Bronchial smooth muscle cell (primary cell): Measurements from ENCODE around the gene NAA10. TPM values are rescaled to one million over a fixed set of nuclear protein-coding genes. Genes with fewer than 3 reads are reported as not detected.

Source experiments
- total RNA-seq: library from RNA; depleted of rRNA; stranded (reverse); fragments of >200 nt; gene quantifications from 2 replicates; pipeline ENCODE4 v1.2.1, GENCODE V29; 2014

The NAA10 gene
- 24.7 and 32.7 TPM in 2 replicates for total RNA-seq

DNA sequence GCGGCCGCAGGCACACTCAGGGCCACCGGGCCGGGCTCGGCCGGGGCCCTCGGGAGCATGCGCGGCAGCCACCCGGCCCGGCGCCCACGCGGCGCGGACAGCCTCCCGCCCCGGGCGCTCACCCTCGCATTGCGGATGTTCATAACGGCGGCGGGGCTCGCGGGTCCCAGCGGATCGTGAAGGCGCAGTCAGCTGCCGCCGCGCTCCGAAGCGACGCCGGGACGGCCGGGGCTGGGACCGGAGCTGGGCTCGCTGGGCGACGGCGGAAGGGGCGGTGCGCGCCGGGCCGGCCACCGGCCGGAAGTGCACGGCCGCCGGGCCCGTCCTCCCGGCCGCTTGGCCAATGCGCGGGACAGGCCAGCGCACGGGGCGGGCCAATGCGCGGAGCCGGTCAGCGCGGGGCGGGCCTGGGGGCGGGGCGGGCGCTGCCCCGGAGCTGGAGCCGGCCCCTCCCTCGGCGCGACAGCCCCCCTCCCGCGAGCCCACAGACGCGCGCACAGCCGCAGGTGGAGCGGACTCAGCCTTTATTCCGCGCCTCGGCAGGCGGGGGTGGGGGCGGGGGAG is at the start of gene NAA10:
TSS of gene NAA10 (minus strand) at position 276 of the 564 bp plus-strand sequence. CDS start at position 143, 133 bp downstream.

DNA sequence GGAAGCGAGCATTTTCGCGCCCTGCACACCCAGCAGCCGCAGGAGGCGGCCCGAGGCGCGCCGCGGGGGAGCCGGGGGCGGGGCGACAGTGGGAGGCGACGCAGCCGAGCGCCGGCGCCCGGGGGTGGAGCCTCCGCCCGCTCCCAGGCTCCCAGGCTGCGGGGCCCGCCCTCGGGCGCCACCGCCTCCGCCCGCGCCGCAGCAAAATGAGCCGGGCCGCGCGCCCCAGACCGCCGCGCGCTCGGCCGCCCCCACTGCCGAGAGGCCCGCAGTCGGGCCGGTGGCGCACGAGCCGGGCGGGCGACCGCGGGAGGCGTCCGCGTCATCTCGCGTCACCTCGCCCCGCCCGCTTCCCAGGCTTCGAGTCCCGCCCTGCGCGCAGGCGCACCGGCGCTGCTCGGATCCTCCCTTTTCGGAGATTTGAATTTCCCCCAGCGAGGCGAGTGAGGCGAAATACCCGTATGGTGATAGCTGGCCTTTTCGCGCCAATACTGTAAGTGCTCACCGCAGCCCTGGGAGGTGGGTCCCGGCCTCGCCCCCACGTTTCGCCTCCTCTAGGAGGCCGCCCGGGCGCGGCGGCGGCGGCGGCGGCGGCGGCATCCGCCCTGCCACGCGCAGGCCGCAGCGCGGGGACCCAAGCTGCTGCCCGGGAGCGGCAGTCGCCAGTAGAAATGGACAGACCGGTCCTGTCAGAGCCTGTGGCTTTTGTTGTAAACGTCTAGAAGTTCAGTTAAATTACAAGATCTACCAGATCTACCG is 37.7 kb upstream of the NAA10 start, which contains the start of gene TMEM187:
TSS of gene TMEM187 (plus strand) at position 387 of the 759 bp plus-strand sequence. CDS start 9,309 bp downstream, outside the sequence.

DNA sequence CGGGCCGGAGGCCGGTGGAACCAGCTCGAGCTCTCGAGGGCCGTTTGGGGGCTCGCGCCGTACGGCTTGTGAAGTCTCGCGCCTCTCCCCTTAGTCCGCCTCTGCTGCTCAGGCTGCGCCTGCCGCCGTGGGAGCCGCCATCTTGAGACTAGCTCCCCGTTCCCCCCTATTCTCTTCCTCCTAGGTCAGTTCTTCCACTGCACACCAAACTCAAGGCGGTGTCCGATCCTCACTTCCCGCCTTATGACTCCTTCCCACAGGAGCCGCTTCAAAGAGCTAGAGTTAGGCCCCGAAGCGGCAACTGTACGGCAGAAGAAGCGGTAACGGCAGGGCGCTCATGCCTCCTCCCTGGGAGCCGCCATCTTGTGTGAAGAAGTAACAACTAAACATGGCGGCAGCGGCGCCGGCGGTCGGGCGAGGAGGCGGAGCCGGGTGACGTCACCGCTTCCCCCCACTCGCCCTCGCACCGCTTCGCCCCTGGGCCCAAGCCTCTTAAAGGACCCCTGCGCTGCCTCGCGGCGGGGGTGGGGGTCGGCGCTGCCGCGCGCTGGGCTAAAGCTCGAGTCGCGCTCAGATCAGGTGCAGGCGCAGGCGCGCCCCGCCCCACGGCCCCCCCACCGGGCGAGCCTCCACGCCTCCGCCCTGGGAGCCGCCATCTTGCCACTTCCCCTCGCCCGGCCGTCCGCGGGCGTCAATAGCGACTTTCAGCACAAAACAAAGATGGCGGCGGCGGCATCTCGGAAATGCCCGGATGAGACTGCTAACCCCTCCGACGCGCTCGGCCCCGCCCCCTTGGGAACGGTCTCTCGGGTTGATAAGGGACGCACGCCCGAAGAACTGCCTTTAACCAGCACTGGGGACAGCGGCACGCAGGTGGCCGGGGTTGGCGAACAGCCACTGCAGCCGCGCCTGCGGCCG is 36.9 kb upstream of the NAA10 start, which contains the start of gene HCFC1:
TSS of gene HCFC1 (minus strand) at position 369 of the 918 bp plus-strand sequence. CDS start 978 bp downstream, outside the sequence.

DNA sequence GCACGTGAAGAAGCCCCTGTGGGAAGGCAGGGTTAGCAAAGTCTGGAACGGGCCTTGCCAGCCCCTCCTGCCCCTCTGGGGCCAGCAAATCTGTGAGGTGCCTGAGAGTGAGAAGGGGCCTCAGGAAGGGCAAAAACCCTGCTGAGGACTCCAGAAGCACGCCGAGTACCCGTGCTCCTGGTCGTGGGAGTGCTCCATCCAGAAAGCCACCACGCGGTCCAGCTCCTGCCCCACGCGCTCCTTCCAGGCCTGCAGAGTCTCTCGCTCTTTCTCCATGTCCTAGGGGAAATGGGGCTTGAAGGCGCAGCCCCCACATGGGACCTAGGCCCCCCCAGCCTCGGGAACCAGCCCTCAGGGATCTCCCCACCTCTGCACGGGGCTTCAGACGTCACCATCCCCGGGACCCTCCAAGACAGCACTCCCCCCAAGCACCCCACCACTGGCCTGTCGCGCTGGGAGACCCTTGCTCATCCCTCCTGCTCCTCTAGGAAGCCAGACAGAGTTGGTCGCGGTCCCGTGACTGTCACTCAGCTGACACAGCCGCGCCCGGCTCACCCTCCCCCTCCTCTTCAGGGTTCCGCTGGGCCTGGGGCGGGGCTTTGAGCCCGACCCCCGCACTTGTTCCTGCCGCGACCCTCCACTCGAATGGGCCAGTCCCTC is 9.4 kb upstream of the NAA10 start, which contains the start of gene RENBP:
TSS of gene RENBP (minus strand) at position 504 of the 660 bp plus-strand sequence. CDS start at position 471, 33 bp downstream.

DNA sequence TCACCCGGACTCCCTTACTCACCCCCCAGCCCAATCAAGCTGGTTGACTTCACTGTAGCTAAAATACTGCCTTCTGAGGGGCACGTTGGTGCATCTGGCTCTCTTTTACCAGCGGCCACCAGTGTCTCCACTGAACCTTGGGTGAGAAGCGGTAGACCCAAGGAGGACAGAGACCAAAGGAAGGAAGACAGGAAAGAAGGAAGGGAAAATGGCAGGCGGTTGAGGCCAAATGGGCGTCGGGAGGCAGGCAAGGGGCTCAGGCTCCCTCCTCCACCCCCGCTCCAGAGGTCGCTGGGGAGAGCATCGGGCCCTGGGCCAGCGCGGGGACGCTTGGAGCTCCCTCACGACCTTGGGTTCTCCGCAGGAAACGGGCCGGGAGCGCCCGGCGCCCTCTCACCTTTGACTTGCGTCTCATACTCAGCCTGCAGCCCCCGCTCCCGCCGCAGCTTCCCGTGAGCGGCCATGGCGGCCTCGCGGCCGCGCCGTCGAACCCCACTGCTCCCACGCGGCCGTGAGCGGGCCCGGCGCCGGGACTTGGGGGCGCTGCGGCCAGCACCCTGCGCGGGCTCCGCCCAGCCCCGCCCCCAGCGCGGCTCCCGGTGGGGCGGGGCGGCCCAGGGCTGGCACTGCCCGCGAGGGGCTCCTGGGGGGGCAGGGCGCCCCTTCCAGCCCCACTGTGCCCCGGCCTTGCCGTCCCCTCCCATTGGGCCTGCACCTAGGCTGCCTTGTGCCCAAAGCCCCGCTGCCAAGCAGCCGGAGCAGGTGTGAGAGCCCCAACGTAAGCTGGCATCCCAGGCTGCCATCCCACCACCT is 8.9 kb downstream of the NAA10 start, which contains the start of gene ARHGAP4:
TSS of gene ARHGAP4 (minus strand) at position 526 of the 813 bp plus-strand sequence. CDS start at position 464, 62 bp downstream.

DNA sequence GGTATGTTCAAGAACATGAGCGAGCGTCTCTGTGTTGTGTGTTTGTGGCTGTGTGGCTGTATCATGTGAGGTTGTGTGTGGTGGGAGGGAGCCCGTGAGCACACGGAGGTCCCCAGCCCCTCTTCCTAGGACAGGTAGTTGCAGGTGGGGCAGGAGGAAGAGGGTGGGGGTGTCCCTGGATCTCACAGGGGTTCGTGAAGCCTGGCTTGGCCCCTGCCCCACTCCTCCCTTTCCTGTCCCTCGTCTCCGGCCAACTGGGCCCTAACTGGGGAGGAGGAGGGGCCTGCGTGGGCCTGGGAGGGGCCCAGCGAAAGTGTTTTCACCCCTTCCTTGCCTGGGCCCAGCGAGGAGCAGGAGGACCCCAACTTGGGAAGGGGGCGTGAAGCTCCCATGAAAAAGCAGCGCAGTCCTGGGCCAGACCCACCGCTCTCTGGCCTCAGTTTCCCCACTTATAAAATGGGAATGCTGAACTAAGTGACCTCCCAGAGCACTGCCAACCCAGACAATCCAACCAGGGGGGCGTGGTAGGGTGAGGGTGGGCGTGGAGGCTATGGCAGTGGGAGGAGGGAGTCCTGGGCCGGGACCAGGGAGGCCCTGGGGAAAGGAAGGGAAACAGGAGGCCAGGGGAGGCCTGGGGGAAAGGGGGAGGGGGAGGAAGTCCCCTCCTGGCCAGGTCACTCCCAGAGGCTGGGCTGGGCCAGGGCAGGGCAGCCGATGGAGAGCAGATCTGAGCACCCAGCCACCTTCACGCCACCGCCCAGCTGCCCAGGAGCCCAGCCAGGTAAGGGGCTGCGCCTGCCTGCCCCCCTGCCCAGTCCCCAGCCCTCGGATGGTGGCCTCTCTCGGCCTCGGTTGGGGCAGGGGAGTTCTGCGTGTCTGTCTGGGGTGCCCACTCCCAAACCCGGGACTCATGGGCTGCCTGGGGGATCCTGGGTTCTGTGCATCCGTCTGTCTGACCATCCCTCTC is 30.6 kb downstream of the NAA10 start, which contains the start of gene AVPR2:
TSS of gene AVPR2 (plus strand) at position 683 of the 967 bp plus-strand sequence. CDS start 473 bp downstream, outside the sequence.

DNA sequence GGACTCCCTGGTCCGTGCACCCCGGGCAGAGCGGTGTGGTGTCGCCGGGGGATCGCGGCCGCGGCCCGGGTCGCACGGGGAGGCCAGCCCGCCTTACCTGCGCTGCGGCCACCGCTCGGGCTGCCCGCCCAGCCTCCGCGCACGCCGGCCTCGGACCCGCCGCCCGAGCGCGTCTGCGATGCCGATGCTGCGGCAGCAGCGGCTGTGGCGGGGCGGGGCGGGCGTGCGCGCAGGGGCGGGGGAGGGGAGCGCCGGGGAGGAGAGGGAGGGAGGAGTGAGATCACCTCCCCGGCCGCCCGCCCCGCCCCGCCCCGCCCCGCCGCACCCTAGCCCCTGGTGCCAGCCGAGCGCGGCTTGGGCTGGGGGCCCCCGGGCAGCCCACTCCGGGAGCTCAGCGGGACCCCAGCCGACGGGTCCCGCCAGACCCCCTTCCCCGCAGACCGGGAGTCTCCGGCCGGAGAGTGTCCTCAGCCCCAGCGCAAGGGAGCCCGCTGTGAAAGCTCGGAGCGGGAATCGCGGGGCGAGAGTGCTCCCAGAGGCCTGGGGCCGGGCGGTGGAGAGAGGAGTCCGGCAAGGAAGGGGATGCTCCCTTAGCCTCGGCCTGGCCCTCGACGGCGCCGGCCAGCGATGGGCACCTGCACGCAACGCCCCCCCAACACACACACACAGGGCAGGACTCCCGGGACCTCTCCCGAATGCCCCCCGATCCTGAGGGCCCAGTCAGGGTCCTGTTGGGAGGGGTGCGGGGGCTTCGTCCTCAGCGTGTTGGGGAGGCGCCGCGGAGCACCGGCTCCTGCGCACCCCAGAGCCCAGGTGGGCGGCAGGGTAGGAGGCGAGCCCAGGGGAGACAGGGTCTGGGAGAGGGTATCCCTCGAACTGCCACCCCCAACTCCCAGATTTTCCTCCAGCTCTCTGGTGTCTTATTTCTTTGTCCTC is 48.6 kb downstream of the NAA10 start, which contains the start of gene L1CAM:
TSS of gene L1CAM (minus strand) at position 206 of the 936 bp plus-strand sequence. CDS start 10,337 bp downstream, outside the sequence.

Other genes starting within 250 kb of the NAA10 start
- 7.8 and 11.5 TPM in 2 replicates for gene SLC6A8, start 247.1 kb downstream of the NAA10 start, total RNA-seq
- 116 and 155 TPM in 2 replicates for gene BCAP31, start 210.7 kb downstream of the NAA10 start, total RNA-seq
- 11.7 and 13.8 TPM in 2 replicates for gene ABCD1, start 210.2 kb downstream of the NAA10 start, total RNA-seq
- gene PLXNB3, start 170.8 kb downstream of the NAA10 start, total RNA-seq = 0.77 and 0.95 TPM in 2 replicates
- 0.32 and 0.43 TPM in 2 replicates for gene SRPK3, start 154.0 kb downstream of the NAA10 start, total RNA-seq
- gene IDH3G, start 140.7 kb downstream of the NAA10 start, total RNA-seq = 62.1 and 72.8 TPM in 2 replicates
- gene SSR4, start 140.4 kb downstream of the NAA10 start, total RNA-seq = 119 and 216 TPM in 2 replicates
- under 0.01 and 0.26 TPM in 2 replicates for gene PDZD4, start 104.5 kb downstream of the NAA10 start, total RNA-seq
- gene L1CAM, start 48.9 kb downstream of the NAA10 start, total RNA-seq = 0.09 and 0.32 TPM in 2 replicates
- not detected in 2 replicates for gene AVPR2, start 30.4 kb downstream of the NAA10 start, total RNA-seq
- gene ARHGAP4, start 8.8 kb downstream of the NAA10 start, total RNA-seq = 0.52 and 3.6 TPM in 2 replicates
- gene RENBP, start 9.6 kb upstream of the NAA10 start, total RNA-seq = 1.1 and 3.0 TPM in 2 replicates
- 7.9 and 8.0 TPM in 2 replicates for gene HCFC1, start 36.8 kb upstream of the NAA10 start, total RNA-seq
- gene TMEM187, start 37.7 kb upstream of the NAA10 start, total RNA-seq = 6.6 and 6.8 TPM in 2 replicates
- 28.7 and 31.8 TPM in 2 replicates for gene IRAK1, start 84.9 kb upstream of the NAA10 start, total RNA-seq
- gene MECP2, start 162.7 kb upstream of the NAA10 start, total RNA-seq = 13.1 and 15.4 TPM in 2 replicates
- not detected in 2 replicates for gene OPN1LW, start 209.2 kb upstream of the NAA10 start, total RNA-seq
- not detected in 2 replicates for gene OPN1MW, start 247.6 kb upstream of the NAA10 start, total RNA-seq